VCaP (cell line): ENCODE results near the gene MAP3K6.

ENCODE experiments used
- H3K27ac ChIP-seq: fragments of 450-650 bp; 2 replicates; pipeline ENCODE4 v1.5.1; 2017
- CTCF ChIP-seq: fragments of 450-650 bp; conservative IDR thresholded peaks from 2 replicates; pipeline ENCODE4 v1.5.1; 2017; ENCODE audit warnings: mild to moderate bottlenecking, moderate library complexity

Gene MAP3K6

DNA sequence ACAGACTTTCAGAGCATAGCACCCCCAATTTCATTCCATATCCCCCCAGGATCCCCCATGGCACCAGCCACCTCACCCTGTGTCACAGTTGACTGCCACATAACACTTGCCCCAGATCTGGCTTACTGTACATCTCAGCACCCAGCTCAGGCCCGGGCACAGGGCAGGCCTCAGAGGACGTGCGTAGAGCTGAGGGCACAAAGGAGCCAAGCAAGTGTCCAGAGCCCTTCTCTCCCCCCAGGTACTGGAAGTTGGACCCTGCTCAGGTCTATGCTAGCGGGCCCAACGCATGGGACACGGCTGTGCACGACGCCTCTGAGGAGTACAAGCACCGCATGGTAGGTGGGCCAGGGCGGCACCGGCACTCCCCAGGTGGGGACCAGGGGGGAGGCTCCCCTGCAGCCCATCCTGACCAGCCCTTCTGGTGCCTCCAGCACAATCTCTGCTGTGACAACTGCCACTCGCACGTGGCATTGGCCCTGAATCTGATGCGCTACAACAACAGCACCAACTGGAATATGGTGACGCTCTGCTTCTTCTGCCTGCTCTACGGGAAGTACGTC, 33.0 kb downstream of the MAP3K6 start:
- no peak overlapping the region for H3K27ac ChIP-seq
- no peak for TF ChIP-seq CTCF

GRCh38 chr1:27332536-27333281, 34.1 kb downstream of the MAP3K6 start:
- TF ChIP-seq CTCF: peak; percentile 82
- no peak overlapping the region for H3K27ac ChIP-seq

- no peak for TF ChIP-seq CTCF
- no peak overlapping the region for H3K27ac ChIP-seq
Measured at GRCh38 chr1:27331922-27332321, 34.8 kb downstream of the MAP3K6 start.

DNA sequence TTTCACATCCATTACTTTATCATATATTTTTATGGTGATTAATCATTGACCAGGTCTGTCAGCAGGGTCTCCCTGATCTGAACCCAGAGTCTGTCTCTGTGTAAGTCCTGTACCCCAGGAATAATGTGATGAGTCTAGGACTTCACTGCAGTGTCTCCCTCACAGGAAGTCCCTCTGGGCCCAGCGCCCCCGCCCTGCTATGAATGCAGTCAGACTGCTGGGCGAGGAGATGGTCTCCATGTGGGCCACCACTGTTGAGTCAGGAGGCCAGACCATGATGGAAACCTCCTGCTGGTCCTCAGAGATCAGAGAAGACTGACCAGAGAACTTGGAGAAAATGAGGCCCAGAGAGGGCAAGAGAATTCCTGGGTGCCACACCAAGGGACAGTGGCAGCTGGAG, 35.3 kb downstream of the MAP3K6 start:
- no peak for TF ChIP-seq CTCF
- no peak overlapping the region for H3K27ac ChIP-seq

- no peak for TF ChIP-seq CTCF
- no peak overlapping the region for H3K27ac ChIP-seq
Measured at GRCh38 chr1:27330786-27331185, 36.0 kb downstream of the MAP3K6 start.

GRCh38 chr1:27327964-27328363, 38.8 kb downstream of the MAP3K6 start:
- no peak overlapping the region for H3K27ac ChIP-seq
- TF ChIP-seq CTCF: no peak

GRCh38 chr1:27325286-27325685, 41.5 kb downstream of the MAP3K6 start:
- H3K27ac ChIP-seq: no peak overlapping the region
- TF ChIP-seq CTCF: no peak
